OCI-LY3 (cell line): ENCODE data around the gene IMPDH2.

Experiments
- H2AFZ ChIP-seq: fragments of 200-600, 300-600 bp; shearing (Covaris generic); 2 replicates; pipeline ENCODE4 v1.6.0; 2014; ENCODE audit warnings: antibody characterized with exemption, low read depth, low read length
- H3K27ac ChIP-seq: fragments of 200-600, 300-600 bp; sonication (generic); 2 replicates; pipeline ENCODE4 v1.5.1; 2014; ENCODE audit warnings: mild to moderate bottlenecking, low read length, moderate library complexity, mixed read lengths
- H3K27me3 ChIP-seq: fragments of 200-600, 300-600 bp; sonication (generic); 2 replicates; pipeline ENCODE4 v1.6.1; 2014; ENCODE audit warnings: low read depth, low read length, mixed read lengths
- H3K36me3 ChIP-seq: fragments of 200-600, 300-600 bp; sonication (generic); replicated peaks from 2 replicates; pipeline ENCODE3; 2014; ENCODE audit warnings: low read depth, low read length, mixed read lengths
- H3K4me1 ChIP-seq: fragments of 300-600, 200-600 bp; sonication (generic); 2 replicates; pipeline ENCODE4 v1.6.1; 2014; ENCODE audit warnings: low read length, mixed read lengths
- H3K4me2 ChIP-seq: fragments of 200-600, 300-600 bp; sonication (generic); 2 replicates; pipeline ENCODE4 v1.6.1; 2014; ENCODE audit warnings: low read length, mixed read lengths
- H3K4me3 ChIP-seq: fragments of 300-600, 200-600 bp; sonication (generic); 2 replicates; pipeline ENCODE4 v1.5.1; 2014; ENCODE audit warnings: antibody characterized with exemption, mild to moderate bottlenecking, low read length, moderate library complexity
- H3K79me2 ChIP-seq: fragments of 300-600, 200-600 bp; shearing (Covaris generic); 2 replicates; pipeline ENCODE4 v1.6.1; 2014; ENCODE audit warnings: mild to moderate bottlenecking, low read length, mixed read lengths
- H3K9ac ChIP-seq: fragments of 300-600, 200-600 bp; shearing (Covaris generic); 2 replicates; pipeline ENCODE4 v1.6.0; 2014; ENCODE audit warnings: mild to moderate bottlenecking, low read length, moderate library complexity
- H3K9me3 ChIP-seq: fragments of 200-600, 300-600 bp; shearing (Covaris generic); 2 replicates; pipeline ENCODE4 v1.6.1; 2014; ENCODE audit warnings: low read length, mixed read lengths; ENCODE audit not compliant: insufficient read depth
- H4K20me1 ChIP-seq: fragments of 200-600, 300-600 bp; sonication (generic); 2 replicates; pipeline ENCODE4 v1.6.1; 2016; ENCODE audit warnings: low read length, mixed read lengths; ENCODE audit not compliant: insufficient read depth
- EZH2phosphoT487 ChIP-seq: fragments of 200-600 bp; shearing (Covaris generic); IDR thresholded peaks from 2 replicates; pipeline ENCODE4 v1.6.1; 2018; ENCODE audit warnings: antibody characterized with exemption, mixed run types, low read depth
- TF ChIP-seq, protein P1 (sequence below): fragments of 200-600, 300-600 bp; sonication (generic); IDR thresholded peaks from 2 replicates; pipeline ENCODE4 v1.5.1; 2014; ENCODE audit warnings: antibody characterized with exemption, low read length, low read depth

Gene IMPDH2

GRCh38 chr3:49005998-49006397, 23.2 kb downstream of the IMPDH2 start:
- Histone ChIP-seq H3K4me1 (peaks cover 14% of the 10 kb centered on the region), H3K27ac (no peak overlapping the region)

GRCh38 chr3:49005303-49005680, 23.9 kb downstream of the IMPDH2 start:
- TF ChIP-seq, protein P1, sequence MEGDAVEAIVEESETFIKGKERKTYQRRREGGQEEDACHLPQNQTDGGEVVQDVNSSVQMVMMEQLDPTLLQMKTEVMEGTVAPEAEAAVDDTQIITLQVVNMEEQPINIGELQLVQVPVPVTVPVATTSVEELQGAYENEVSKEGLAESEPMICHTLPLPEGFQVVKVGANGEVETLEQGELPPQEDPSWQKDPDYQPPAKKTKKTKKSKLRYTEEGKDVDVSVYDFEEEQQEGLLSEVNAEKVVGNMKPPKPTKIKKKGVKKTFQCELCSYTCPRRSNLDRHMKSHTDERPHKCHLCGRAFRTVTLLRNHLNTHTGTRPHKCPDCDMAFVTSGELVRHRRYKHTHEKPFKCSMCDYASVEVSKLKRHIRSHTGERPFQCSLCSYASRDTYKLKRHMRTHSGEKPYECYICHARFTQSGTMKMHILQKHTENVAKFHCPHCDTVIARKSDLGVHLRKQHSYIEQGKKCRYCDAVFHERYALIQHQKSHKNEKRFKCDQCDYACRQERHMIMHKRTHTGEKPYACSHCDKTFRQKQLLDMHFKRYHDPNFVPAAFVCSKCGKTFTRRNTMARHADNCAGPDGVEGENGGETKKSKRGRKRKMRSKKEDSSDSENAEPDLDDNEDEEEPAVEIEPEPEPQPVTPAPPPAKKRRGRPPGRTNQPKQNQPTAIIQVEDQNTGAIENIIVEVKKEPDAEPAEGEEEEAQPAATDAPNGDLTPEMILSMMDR, result no peak
- no peak for TF ChIP-seq EZH2phosphoT487
- Histone ChIP-seq H3K36me3 (peaks cover 3% of the 10 kb centered on the region), H3K4me1 (peaks cover 14% of the 10 kb centered on the region)

More at GRCh38 chr3:49005998-49006397, 23.2 kb downstream of the IMPDH2 start:
- H3K9ac ChIP-seq, result peak overlapping the region; percentile 95; the same call in 1 of the 2 replicates
- no peaks in the 10 kb centered on the region for H3K27me3 ChIP-seq
- H3K4me3 ChIP-seq, result peak overlapping the region; percentile 84
- peaks cover 3% of the 10 kb centered on the region for H3K36me3 ChIP-seq
- H3K79me2 ChIP-seq, result peaks cover 35% of the 10 kb centered on the region
- no peak overlapping the region for H2AFZ ChIP-seq
- H4K20me1 ChIP-seq, result peaks cover 17% of the 10 kb centered on the region
- peak overlapping the region; percentile 89 for H3K4me2 ChIP-seq
- no peaks in the 10 kb centered on the region for H3K9me3 ChIP-seq
- TF ChIP-seq, protein P1, result no peak
- no peak for TF ChIP-seq EZH2phosphoT487

DNA sequence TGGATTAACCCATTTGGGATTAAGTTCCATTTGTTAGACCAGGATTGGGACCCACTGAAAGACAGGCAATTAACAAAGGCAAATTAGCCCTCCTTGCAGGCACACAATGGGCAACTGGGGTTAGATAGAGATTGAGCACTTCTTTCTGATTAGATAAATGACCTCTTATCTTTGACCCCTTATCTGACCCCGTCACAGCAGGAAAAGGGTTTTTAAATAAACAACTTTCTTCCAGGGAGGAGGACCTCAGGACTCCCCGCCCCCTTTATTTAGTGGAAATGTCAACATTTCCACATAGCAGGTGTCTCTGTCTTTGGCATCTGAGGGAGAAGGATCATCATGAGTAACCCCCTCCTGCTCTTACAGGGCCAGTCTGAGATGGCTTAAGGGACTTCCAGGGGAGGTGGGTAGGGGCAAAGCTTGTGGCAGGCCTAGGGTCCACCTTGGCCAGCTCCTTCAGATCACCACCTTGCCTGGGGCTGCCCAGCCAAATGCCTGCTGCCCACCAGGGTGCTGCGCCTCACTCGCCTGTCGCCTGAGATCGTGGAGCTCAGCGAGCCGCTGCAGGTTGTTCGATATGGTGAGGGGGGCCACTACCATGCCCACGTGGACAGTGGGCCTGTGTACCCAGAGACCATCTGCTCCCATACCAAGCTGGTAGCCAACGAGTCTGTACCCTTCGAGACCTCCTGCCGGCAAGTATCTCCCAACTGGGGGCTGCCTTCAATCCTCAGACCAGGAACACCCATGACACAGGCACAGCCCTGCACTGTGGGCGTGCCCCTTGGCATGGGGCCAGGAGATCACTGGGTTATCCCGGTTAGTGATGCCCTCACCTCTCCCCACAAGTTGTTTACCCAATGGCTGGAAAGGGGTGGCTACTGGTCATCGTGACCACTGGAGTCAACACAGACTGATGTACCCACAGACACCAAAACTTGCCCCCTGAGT, 24.6 kb downstream of the IMPDH2 start:
- Histone ChIP-seq H4K20me1 (peaks cover 15% of the 10 kb centered on the region), H3K4me3 (no peak overlapping the region), H3K27me3 (no peaks in the 10 kb centered on the region), H2AFZ (no peak overlapping the region), H3K4me2 (no peak overlapping the region), H3K27ac (no peak overlapping the region), H3K9me3 (no peaks in the 10 kb centered on the region), H3K9ac (no peak overlapping the region), H3K79me2 (peaks cover 24% of the 10 kb centered on the region), H3K4me1 (peaks cover 14% of the 10 kb centered on the region), H3K36me3 (peaks cover 3% of the 10 kb centered on the region)
- TF ChIP-seq, protein P1, result no peak
- TF ChIP-seq EZH2phosphoT487, result no peak

More at GRCh38 chr3:49005303-49005680, 23.9 kb downstream of the IMPDH2 start:
- Histone ChIP-seq H3K27ac (no peak overlapping the region), H3K4me2 (no peak overlapping the region), H3K79me2 (peaks cover 31% of the 10 kb centered on the region), H3K9me3 (no peaks in the 10 kb centered on the region), H2AFZ (no peak overlapping the region), H3K9ac (no peak overlapping the region), H4K20me1 (peaks cover 17% of the 10 kb centered on the region), H3K4me3 (no peak overlapping the region), H3K27me3 (no peaks in the 10 kb centered on the region)

GRCh38 chr3:49001155-49001554, 28.0 kb downstream of the IMPDH2 start:
- Histone ChIP-seq H3K4me2 (no peak overlapping the region), H3K36me3 (no peaks in the 10 kb centered on the region), H3K9ac (no peak overlapping the region), H3K27me3 (no peaks in the 10 kb centered on the region), H4K20me1 (0 out of 2 replicates have a peak, but pooled peaks cover 4% of the 10 kb centered on the region), H2AFZ (no peak overlapping the region), H3K79me2 (no peaks in the 10 kb centered on the region), H3K4me1 (peaks cover 2% of the 10 kb centered on the region), H3K9me3 (no peaks in the 10 kb centered on the region), H3K4me3 (no peak overlapping the region), H3K27ac (no peak overlapping the region)
- TF ChIP-seq, protein P1, result no peak
- TF ChIP-seq EZH2phosphoT487, result no peak
